OCI-M2 (cell line): ENCODE measurements around the gene SHROOM3.

ENCODE experiments used
- DNase-seq: peaks from one replicate; lab custom pipeline; 2025; ENCODE audit not compliant: unreplicated experiment; lab: John Stamatoyannopoulos, UW

The SHROOM3 gene

DNA sequence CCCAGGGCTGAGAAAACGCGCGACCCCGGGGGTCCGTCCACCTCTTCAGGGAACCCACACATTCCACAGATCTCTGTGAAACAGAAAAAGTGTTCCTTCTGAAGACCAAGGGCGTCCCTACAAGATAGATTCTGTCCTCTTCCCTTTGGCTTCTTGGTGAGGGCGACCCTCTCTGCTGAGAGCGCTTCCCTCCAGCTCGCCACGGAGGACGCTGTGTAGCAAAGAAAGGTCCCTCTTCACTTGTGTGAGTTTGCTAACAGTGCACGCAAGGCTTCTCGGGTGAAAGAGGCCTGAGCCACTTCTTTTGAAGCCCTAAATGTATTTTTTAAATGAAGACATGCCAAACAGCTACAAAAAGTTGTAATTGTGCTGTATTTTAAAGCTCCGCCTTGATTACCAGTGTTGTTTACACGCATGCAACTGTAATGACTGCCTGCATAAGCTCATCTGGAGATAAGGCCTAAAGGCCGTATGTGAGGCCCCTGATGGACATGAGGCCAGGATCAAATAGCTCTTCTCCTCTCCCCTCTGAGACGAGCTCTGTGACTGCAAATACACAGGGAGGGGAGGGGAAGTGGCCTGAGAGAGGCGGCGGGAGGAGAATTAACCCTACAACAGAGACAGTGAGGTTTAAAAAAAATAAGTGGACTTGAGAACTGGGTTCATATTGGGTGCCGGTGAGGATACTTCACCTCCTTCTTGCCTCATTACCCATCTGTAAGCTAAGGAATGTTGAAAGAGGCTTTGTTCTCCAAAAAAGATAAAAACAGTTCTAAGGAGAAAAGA lies 367.4 kb downstream of the SHROOM3 start:
- no peak for DNase-seq

GRCh38 chr4:76803522-76803921 lies 368.5 kb downstream of the SHROOM3 start:
- DNase-seq = no peak

- DNase-seq = no peak
Measured at GRCh38 chr4:76804096-76804495, 369.1 kb downstream of the SHROOM3 start.

GRCh38 chr4:76806346-76806745 lies 371.3 kb downstream of the SHROOM3 start:
- DNase-seq = no peak

- no peak for DNase-seq
Measured at GRCh38 chr4:76806757-76807156, 371.7 kb downstream of the SHROOM3 start.

DNA sequence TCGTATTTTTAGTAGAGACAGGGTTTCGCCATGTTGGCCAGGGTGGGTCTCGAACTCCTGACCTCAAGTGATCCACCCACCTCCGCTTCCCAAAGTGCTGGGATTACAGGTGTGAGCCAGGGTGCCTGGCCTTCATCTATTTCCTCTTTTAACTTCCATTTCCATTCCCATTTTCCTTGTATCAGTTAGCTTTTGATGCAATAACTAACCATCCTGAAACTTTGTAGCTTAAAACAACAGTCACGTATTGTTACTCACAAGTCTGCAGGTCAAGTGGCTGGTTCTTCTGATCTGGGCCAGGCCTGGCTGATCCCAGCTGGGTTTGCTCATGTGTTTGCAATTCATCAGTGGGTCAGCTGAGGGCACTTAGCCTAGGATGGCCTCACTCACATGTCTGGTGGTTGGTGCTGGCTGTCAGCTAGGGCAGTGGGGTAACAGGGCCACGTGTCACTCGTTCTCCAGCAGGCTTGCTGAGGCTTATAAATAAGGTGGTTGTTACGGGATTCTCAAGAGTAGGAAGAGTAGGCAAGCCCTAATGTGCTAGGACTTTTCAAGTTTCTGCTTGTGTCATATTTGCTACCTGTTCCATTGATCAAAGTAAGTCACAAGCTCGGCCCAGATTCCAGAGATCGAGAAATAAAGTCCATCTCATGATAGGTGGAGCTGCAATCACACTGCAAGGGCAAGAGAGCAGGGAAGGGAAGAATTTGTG lies 374.7 kb downstream of the SHROOM3 start:
- no peak for DNase-seq

GRCh38 chr4:76811604-76812412 lies 376.8 kb downstream of the SHROOM3 start:
- DNase-seq = no peak

DNA sequence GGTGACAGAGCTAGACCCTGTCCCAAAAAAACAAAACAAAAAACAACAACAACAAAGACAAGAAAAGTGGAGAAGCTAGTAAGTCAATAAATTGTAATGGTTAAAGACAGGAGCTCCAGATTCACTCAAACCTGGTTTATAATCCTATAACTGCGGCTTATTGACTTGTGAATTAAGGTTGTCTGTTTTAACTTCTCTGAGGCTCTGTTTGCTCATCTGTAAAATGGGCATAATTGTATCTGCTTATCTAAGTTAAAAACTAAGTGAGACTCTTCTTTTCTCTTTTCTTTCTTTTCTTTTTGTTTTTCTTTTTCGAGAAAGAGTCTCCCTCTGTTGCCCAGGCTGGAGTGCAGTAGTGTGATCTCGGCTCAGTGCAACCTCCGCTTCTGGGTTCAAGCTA lies 378.0 kb downstream of the SHROOM3 start:
- no peak for DNase-seq

DNA sequence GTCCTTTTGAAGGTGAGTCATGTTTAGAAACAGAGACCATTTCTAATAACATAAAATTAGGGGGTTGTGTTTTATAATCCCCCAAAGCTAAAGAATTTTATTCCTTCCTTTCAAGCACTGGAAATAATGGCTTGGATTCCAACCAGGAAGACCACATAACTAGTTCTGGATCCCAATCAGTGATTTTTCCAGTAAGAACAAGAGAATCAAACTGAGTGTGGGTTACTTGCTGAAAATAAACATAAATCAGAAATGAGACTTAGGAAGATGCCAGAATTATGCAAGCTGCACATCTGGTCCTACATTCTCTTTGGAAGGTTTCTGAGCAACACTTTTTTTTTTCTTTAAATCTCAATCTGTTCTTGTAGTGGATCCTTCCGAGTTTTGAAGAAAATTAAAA lies 386.6 kb downstream of the SHROOM3 start:
- DNase-seq = no peak

GRCh38 chr4:76822303-76822702 lies 387.3 kb downstream of the SHROOM3 start:
- DNase-seq = no peak

DNA sequence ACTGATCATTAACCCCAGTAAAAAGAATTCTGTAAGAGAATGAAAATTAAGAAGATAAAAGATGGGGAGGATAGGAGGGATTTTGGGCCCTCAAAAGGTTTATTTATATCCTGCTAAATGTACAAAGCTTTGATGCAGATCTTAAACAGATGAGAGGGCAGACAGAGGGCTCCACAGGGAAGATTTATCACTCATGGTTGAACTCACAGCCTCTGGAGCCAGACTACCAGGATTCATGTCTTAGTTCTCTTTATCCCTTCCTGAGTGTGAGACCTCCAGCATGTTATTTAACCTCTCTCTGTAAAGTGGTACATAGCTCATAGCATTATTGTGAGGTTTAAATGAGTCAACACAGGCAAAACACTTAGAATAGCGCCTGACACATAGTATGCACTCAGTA lies 388.5 kb downstream of the SHROOM3 start:
- no peak for DNase-seq

DNA sequence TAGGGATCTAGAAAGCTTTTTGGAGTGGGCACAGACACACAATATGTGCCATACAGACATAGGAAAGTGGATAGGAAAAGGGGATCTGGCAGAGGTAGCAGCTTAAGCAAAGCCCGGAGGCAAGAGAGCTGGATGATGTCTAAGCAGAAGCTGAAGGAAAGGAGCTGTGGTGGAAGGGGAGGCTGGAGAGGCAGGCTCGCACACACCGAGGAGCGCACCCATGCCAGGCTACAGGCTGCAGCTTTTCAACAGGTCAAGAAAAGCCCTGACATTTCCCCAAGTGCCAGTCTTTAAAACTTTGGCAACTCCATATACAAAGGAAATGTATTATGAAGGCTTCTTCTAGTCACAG lies 395.6 kb downstream of the SHROOM3 start:
- DNase-seq = no peak

- no peak for DNase-seq
Measured at GRCh38 chr4:76830964-76831703, 396.1 kb downstream of the SHROOM3 start.

GRCh38 chr4:76831711-76832373 lies 396.8 kb downstream of the SHROOM3 start:
- DNase-seq = no peak
